B cell (primary cell): Measurements from ENCODE around the gene SLC7A7. TPM values are rescaled to one million over a fixed set of nuclear protein-coding genes. Genes with fewer than 3 reads are reported as not detected.

Experiments
- ATAC-seq: fragments of 200-7000 bp; cut with Tn5 transposase; one replicate; pipeline ENCODE4 v1.10.0; 2021; ENCODE audit warnings: low read depth, mild to moderate bottlenecking, moderate number of reproducible peaks, moderate library complexity
- CTCF ChIA-PET: fragments of 350-600 bp; sonication (Branson Sonifier 250); formaldehyde crosslinking; loops from one replicate; lab custom pipeline; 2021; ENCODE audit warnings: antibody characterized with exemption, inconsistent platforms; lab: Charles Lee
- POLR2A ChIA-PET: fragments of 350-600 bp; sonication (Branson Sonifier 250); formaldehyde crosslinking; loops from one replicate; lab custom pipeline; 2021; ENCODE audit warnings: antibody characterized with exemption; lab: Charles Lee
- DNase-seq: peaks from one replicate; pipeline ENCODE4 v3.0.0; 2013
- H2AFZ ChIP-seq: 2 replicates; pipeline ENCODE4 v1.6.1; 2012; ENCODE audit warnings: mild to moderate bottlenecking, low read depth, low read length; ENCODE audit not compliant: insufficient read depth, poor library complexity, severe bottlenecking
- H3K27ac ChIP-seq, 2 donors: 1 replicate in 1 of 2; 2 replicates in 1 of 2; pipeline ENCODE4 v1.5.1; 2012 to 2013; ENCODE audit warnings: low read length in 2 of 2, mild to moderate bottlenecking in 2 of 2, moderate library complexity in 1 of 2
- H3K27me3 ChIP-seq, 4 experiments: fragments of 200-600 bp in 1 of 4; sonication (generic) in 1 of 4; replicated peaks in 1 of 4; 1 replicate in 2 of 4; 2 replicates in 2 of 4; pipeline versions ENCODE4 v1.6.1 to v1.7.0; 2013 to 2016; ENCODE audit warnings: low read length in 3 of 4, mild to moderate bottlenecking in 2 of 4, mixed read lengths in 1 of 4, moderate library complexity in 1 of 4; ENCODE audit not compliant: insufficient read depth in 4 of 4, control insufficient read depth in 3 of 4; ENCODE audit errors: control extremely low read depth in 1 of 4
- H3K36me3 ChIP-seq, 2 experiments: replicated peaks in 1 of 2; 1 replicate in 1 of 2; 2 replicates in 1 of 2; pipeline versions ENCODE4 v1.6.1 to v1.7.1; 2013; ENCODE audit warnings: low read length in 1 of 2; ENCODE audit not compliant: insufficient read depth in 2 of 2, control insufficient read depth in 1 of 2; ENCODE audit errors: control extremely low read depth in 1 of 2, extremely low read depth in 1 of 2
- H3K4me1 ChIP-seq, 2 donors: fragments of 200-600 bp in 1 of 2; sonication (generic) in 1 of 2; 1 replicate in 1 of 2; 2 replicates in 1 of 2; pipeline versions ENCODE4 v1.5.1 to v1.6.1; 2013 to 2017; ENCODE audit warnings: low read length in 2 of 2; ENCODE audit not compliant: control insufficient read depth in 2 of 2, insufficient read depth in 2 of 2
- H3K4me2 ChIP-seq: replicated peaks from 2 replicates; pipeline ENCODE3; 2012; ENCODE audit warnings: mild to moderate bottlenecking, low read depth, low read length; ENCODE audit not compliant: poor library complexity, severe bottlenecking
- H3K4me3 ChIP-seq, 5 experiments: fragments of 200-600 bp in 1 of 5; sonication (generic) in 1 of 5; 1 replicate in 3 of 5; 2 replicates in 2 of 5; pipeline versions ENCODE4 v1.5.1 to v1.7.0; 2011 to 2016; ENCODE audit warnings: low read length in 4 of 5, mild to moderate bottlenecking in 4 of 5, low read depth in 2 of 5, control low read depth in 1 of 5, moderate library complexity in 1 of 5; ENCODE audit not compliant: insufficient read depth in 1 of 5; ENCODE audit errors: control extremely low read depth in 1 of 5, extremely low read depth in 1 of 5
- H3K79me2 ChIP-seq: fragments of 200-600 bp; sonication (generic); one replicate; pipeline ENCODE4 v1.6.0; 2016; ENCODE audit warnings: low read length; ENCODE audit not compliant: control insufficient read depth, insufficient read depth
- H3K9ac ChIP-seq: fragments of 200-600 bp; sonication (generic); 2 replicates; pipeline ENCODE4 v1.6.1; 2017; ENCODE audit warnings: mild to moderate bottlenecking, low read length, moderate library complexity
- H3K9me3 ChIP-seq, 3 donors: one replicate each; pipeline versions ENCODE4 v1.6.1 to v1.7.1; 2013; ENCODE audit warnings: low read length in 2 of 3; ENCODE audit not compliant: control insufficient read depth in 2 of 3, insufficient read depth in 1 of 3; ENCODE audit errors: control extremely low read depth in 1 of 3
- H4K20me1 ChIP-seq: 2 replicates; pipeline ENCODE4 v1.6.0; 2012; ENCODE audit warnings: mild to moderate bottlenecking, low read length; ENCODE audit not compliant: insufficient read depth, control insufficient read depth, poor library complexity, severe bottlenecking
- H3K27ac Mint-ChIP-seq: one replicate; pipeline ENCODE4 v1.8.0; 2021; ENCODE audit warnings: mixed read lengths
- H3K27me3 Mint-ChIP-seq: one replicate; pipeline ENCODE4 v1.8.0; 2021; ENCODE audit warnings: mixed read lengths
- H3K4me1 Mint-ChIP-seq: one replicate; pipeline ENCODE4 v1.8.0; 2021; ENCODE audit warnings: mixed read lengths
- H3K4me3 Mint-ChIP-seq: one replicate; pipeline ENCODE4 v1.8.0; 2021; ENCODE audit warnings: mixed read lengths
- H3K9me3 Mint-ChIP-seq: one replicate; pipeline ENCODE4 v1.8.0; 2022; ENCODE audit warnings: mixed read lengths; ENCODE audit not compliant: insufficient read depth
- EZH2 ChIP-seq: IDR thresholded peaks from 2 replicates; pipeline ENCODE4 v1.6.1; 2012; ENCODE audit warnings: borderline replicate concordance, low read depth, mild to moderate bottlenecking, moderate library complexity, low read length; ENCODE audit not compliant: insufficient read depth, poor library complexity, severe bottlenecking
- WGBS: methylation state at CpG from one replicate; pipeline ENCODE4 v1.1.5; 2013; ENCODE audit warnings: missing lambda C conversion rate; ENCODE audit not compliant: insufficient coverage; 5-methylcytosine and 5-hydroxymethylcytosine counted together
- intact Hi-C: fragments of 100-400 bp; cut with micrococcal nuclease; formaldehyde crosslinking; loops from one replicate; pipeline ENCODE4 v1.10.0; 2022
- polyA plus RNA-seq: library from polyadenylated mRNA; depleted of rRNA; stranded (reverse); fragments of >200 nt; gene quantifications from 2 replicates; pipeline ENCODE4 v1.2.3, GENCODE V29; 2012
- total RNA-seq, 2 donors: library from RNA; stranded (reverse); fragments of 120-200 nt in 1 of 2; gene quantifications; 1 replicate in 1 of 2; 2 replicates in 1 of 2; pipeline versions ENCODE4 v1.2.3 to v1.2.4, GENCODE V29; 2013 to 2022
- TF ChIP-seq, protein P1 (sequence below): fragments of 200-600 bp; IDR thresholded peaks from one replicate; pipeline ENCODE4 v1.8.0; 2022; ENCODE audit warnings: antibody characterized with exemption, mild to moderate bottlenecking

SLC7A7 gene
- total and polyA plus RNA-seq, 2 donors (not counting 1 experiment from before 2014, with no cell fraction given): 33.4 to 50.0 TPM

DNA sequence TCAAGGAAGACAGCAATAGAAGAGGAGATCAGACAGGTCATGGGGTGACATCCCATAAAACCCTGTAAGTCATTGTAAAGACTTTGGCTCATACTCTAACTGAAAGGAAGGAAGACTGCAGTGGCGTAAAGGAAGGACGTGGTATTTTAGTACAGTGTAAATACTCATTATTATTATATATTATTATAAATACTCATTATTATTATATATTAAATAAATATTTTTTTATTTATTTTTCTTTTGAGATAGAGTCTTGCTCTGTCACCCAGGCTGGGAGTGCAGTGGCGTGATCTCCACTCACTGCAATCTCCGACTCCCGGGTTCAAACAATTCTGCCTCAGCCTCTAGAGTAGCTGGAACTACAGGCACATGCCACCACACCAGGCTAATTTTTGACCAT is 41.2 kb upstream of the SLC7A7 start:
- Histone ChIP-seq H2AFZ (no peak overlapping the region), H3K9me3 (peaks cover 0 to 6% (median 2%) of the 10 kb centered on the region in 3 donors), H3K4me3 (no peak overlapping the region), H3K79me2 (no peaks in the 10 kb centered on the region), H3K36me3 (no peaks in the 10 kb centered on the region), H4K20me1 (no peaks in the 10 kb centered on the region), H3K27me3 (peaks cover 0 to 2% (median 0%) of the 10 kb centered on the region in 4 experiments), H3K9ac (no peak overlapping the region), H3K4me2 (no peak overlapping the region), H3K4me1 (peaks cover 0 to 8% of the 10 kb centered on the region in 2 donors), H3K27ac (no peak overlapping the region)
- no peak for TF ChIP-seq EZH2
- TF ChIP-seq, protein P1, sequence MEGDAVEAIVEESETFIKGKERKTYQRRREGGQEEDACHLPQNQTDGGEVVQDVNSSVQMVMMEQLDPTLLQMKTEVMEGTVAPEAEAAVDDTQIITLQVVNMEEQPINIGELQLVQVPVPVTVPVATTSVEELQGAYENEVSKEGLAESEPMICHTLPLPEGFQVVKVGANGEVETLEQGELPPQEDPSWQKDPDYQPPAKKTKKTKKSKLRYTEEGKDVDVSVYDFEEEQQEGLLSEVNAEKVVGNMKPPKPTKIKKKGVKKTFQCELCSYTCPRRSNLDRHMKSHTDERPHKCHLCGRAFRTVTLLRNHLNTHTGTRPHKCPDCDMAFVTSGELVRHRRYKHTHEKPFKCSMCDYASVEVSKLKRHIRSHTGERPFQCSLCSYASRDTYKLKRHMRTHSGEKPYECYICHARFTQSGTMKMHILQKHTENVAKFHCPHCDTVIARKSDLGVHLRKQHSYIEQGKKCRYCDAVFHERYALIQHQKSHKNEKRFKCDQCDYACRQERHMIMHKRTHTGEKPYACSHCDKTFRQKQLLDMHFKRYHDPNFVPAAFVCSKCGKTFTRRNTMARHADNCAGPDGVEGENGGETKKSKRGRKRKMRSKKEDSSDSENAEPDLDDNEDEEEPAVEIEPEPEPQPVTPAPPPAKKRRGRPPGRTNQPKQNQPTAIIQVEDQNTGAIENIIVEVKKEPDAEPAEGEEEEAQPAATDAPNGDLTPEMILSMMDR: no peak
- H3K4me3 Mint-ChIP-seq: no peak overlapping the region
- H3K27me3 Mint-ChIP-seq: no peaks in the 10 kb centered on the region
- DNase-seq (no peak), ATAC-seq (no peak)
- WGBS: 98% methylated on average over 3 of the region's 5 CpGs
- CTCF ChIA-PET: interaction anchor here (1.0 to 12.0 kb wide), 8 partner anchors 10 to 471 kb away, joined by 3 to 207 read pairs (median 32); partner anchors contain the start of gene OXA1L
- intact Hi-C loops: loop anchor here (10.0 kb wide), 1 partner anchor 542 kb away; no protein-coding TSS in a partner anchor
- no peaks in the 10 kb centered on the region for H3K9me3 Mint-ChIP-seq
- H3K4me1 Mint-ChIP-seq: peaks cover 8% of the 10 kb centered on the region
- POLR2A ChIA-PET: no interaction called here
- no peak overlapping the region for H3K27ac Mint-ChIP-seq

DNA sequence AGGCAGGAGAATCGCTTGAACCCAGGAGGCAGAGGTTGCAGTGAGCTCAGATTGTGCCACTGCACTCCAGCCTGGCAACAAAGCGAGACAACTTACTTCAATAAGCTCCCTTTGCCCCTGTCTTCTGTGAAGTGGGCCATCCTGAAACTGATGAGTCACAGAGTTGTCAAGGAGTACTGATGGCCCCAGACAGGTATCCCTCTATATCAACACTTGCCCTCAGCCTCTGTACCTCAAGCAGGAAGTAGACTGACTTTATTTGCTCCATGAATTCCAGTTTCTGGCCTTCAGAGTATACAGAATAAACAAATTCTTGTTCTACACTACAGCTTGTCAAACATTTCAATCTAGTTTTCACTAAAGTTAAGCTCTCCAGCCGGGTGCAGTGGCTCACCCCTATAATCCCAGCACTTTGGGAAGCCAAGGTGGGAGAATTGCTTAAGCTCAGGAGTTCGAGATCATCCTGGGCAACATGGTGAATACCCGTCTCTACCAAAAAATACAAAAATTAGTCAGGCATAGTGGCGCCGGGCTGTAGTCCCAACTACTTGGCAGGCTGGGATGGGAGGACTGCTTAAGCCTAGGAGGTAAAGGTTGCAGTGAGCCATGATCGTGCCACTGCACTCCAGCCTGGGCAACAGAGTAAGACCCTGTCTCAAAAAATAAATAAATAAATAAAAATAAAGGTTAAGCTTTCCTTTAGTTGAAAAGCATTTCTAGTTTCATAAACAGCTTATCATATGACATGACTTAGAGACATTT is 39.9 kb upstream of the SLC7A7 start:
- 92% methylated on average over 6 of the region's 8 CpGs for WGBS
- CTCF ChIA-PET: interaction anchor here (0.6 to 12.0 kb wide), 32 partner anchors 10 to 480 kb away, joined by 3 to 207 read pairs (median 10); partner anchors contain the start of genes ABHD4, AJUBA, DAD1 and LRP10
- no peak for ATAC-seq

More for the DNA sequence above, 39.9 kb upstream of the SLC7A7 start:
- no peak overlapping the region for H2AFZ ChIP-seq
- H3K27ac ChIP-seq: no peak overlapping the region
- Mint-ChIP-seq H3K4me1 (peaks cover 8% of the 10 kb centered on the region), H3K27ac (no peak overlapping the region), H3K9me3 (no peaks in the 10 kb centered on the region), H3K4me3 (no peak overlapping the region), H3K27me3 (no peaks in the 10 kb centered on the region)
- no peak overlapping the region for H3K4me3 ChIP-seq
- H4K20me1 ChIP-seq: no peaks in the 10 kb centered on the region
- peaks cover 0 to 8% of the 10 kb centered on the region in 2 donors for H3K4me1 ChIP-seq
- no peak for TF ChIP-seq EZH2
- TF ChIP-seq, protein P1: no peak
- H3K4me2 ChIP-seq: no peak overlapping the region
- intact Hi-C loops: loop anchor here (5.0 to 10.0 kb wide), 2 partner anchors 258 to 540 kb away; partner anchors contain the start of gene ABHD4
- DNase-seq: no peak
- H3K79me2 ChIP-seq: no peaks in the 10 kb centered on the region
- H3K9me3 ChIP-seq: peaks cover 0 to 6% (median 2%) of the 10 kb centered on the region in 3 donors
- no peaks in the 10 kb centered on the region for H3K36me3 ChIP-seq
- no peak overlapping the region for H3K9ac ChIP-seq
- H3K27me3 ChIP-seq: no peaks in the 10 kb centered on the region
- POLR2A ChIA-PET: interaction anchor here (0.6 to 0.7 kb wide), 2 partner anchors 204 to 285 kb away, joined by 4 to 6 read pairs; no protein-coding TSS in a partner anchor
